IMR-90 (cell line): ENCODE data around the gene ZNF776. TPM values are rescaled to one million over a fixed set of nuclear protein-coding genes. Genes with fewer than 3 reads are reported as not detected.

ENCODE experiments used
- ATAC-seq: fragments of 200-7000 bp; cut with Tn5 transposase; 2 replicates; pipeline ENCODE4 v1.9.1; 2020; ENCODE audit warnings: low read depth, mild to moderate bottlenecking, moderate library complexity
- BruUV-seq: library from RNA; stranded (reverse); fragments of 400-500 nt; replicated peaks from 2 replicates; lab custom pipeline; 2021; lab: Mats Ljungman, UMichigan
- CTCF ChIA-PET: fragments of 300-600 bp; formaldehyde crosslinking; extraction: SDS; loops from one replicate; lab custom pipeline; 2021; ENCODE audit warnings: antibody characterized with exemption; lab: Yijun Ruan, JAX
- POLR2A ChIA-PET: fragments of 300-600 bp; sonication (Branson Sonifier 250); formaldehyde crosslinking; loops from one replicate; lab custom pipeline; 2022; ENCODE audit warnings: antibody characterized with exemption; ENCODE audit not compliant: unreplicated experiment; lab: Charles Lee
- DNase-seq: peaks from one replicate; pipeline ENCODE4 v3.0.0; 2013
- H2AFZ ChIP-seq: replicated peaks from 2 replicates; pipeline ENCODE3; 2013; ENCODE audit warnings: low read length, mild to moderate bottlenecking; ENCODE audit not compliant: poor library complexity
- H2AK5ac ChIP-seq: 2 replicates; pipeline ENCODE4 v1.6.1; 2013; ENCODE audit warnings: low read depth, low read length, inconsistent platforms
- H2AK9ac ChIP-seq: replicated peaks from 2 replicates; pipeline ENCODE3; 2013; ENCODE audit warnings: mild to moderate bottlenecking, low read depth, low read length, moderate library complexity; ENCODE audit not compliant: poor library complexity
- H2BK120ac ChIP-seq: 2 replicates; pipeline ENCODE4 v1.6.1; 2013; ENCODE audit warnings: low read depth, low read length, inconsistent platforms
- H2BK15ac ChIP-seq: 3 replicates; pipeline ENCODE4 v1.6.1; 2013; ENCODE audit warnings: low read depth, low read length, inconsistent platforms
- H2BK20ac ChIP-seq: 2 replicates; pipeline ENCODE4 v1.6.1; 2013; ENCODE audit warnings: low read depth, mild to moderate bottlenecking, inconsistent platforms, low read length, moderate library complexity
- H2BK5ac ChIP-seq: 2 replicates; pipeline ENCODE4 v1.6.1; 2013; ENCODE audit warnings: mild to moderate bottlenecking, low read depth, low read length, inconsistent platforms; ENCODE audit not compliant: poor library complexity, severe bottlenecking
- H3K14ac ChIP-seq: replicated peaks from 2 replicates; pipeline ENCODE4 v1.6.1; 2013; ENCODE audit warnings: low read depth, low read length, inconsistent platforms
- H3K18ac ChIP-seq: 2 replicates; pipeline ENCODE4 v1.6.1; 2013; ENCODE audit warnings: low read depth, low read length, control low read depth
- H3K23ac ChIP-seq: 2 replicates; pipeline ENCODE4 v1.6.1; 2013; ENCODE audit warnings: low read depth, low read length, inconsistent platforms
- H3K27ac ChIP-seq: 2 replicates; pipeline ENCODE4 v1.5.1; 2013; ENCODE audit warnings: mild to moderate bottlenecking, control low read depth, low read length; ENCODE audit not compliant: insufficient read depth
- H3K27me3 ChIP-seq: 2 replicates; pipeline ENCODE4 v1.6.1; 2013; ENCODE audit warnings: low read length; ENCODE audit not compliant: control insufficient read depth, insufficient read depth
- H3K36me3 ChIP-seq: 2 replicates; pipeline ENCODE4 v1.6.1; 2013; ENCODE audit warnings: low read length, mixed read lengths; ENCODE audit not compliant: control insufficient read depth, insufficient read depth
- H3K4ac ChIP-seq: 2 replicates; pipeline ENCODE4 v1.6.1; 2013; ENCODE audit warnings: low read depth, low read length, inconsistent platforms
- H3K4me1 ChIP-seq: 2 replicates; pipeline ENCODE4 v1.6.1; 2013; ENCODE audit warnings: low read length, mixed read lengths; ENCODE audit not compliant: control insufficient read depth, insufficient read depth
- H3K4me2 ChIP-seq: 2 replicates; pipeline ENCODE4 v1.6.1; 2013; ENCODE audit warnings: low read depth, mild to moderate bottlenecking, control low read depth, low read length, moderate library complexity
- H3K4me3 ChIP-seq: 2 replicates; pipeline ENCODE4 v1.5.1; 2013; ENCODE audit warnings: low read depth, mild to moderate bottlenecking, control low read depth, low read length, moderate library complexity; ENCODE audit not compliant: insufficient read depth
- H3K56ac ChIP-seq: 2 replicates; pipeline ENCODE4 v1.6.1; 2013; ENCODE audit warnings: low read length, inconsistent platforms; ENCODE audit not compliant: insufficient read depth; ENCODE audit errors: extremely low read depth
- H3K79me1 ChIP-seq, 2 experiments: 2 replicates each; pipeline ENCODE4 v1.6.1; 2013; ENCODE audit warnings: low read length in 2 of 2, inconsistent platforms in 1 of 2, low read depth in 1 of 2
- H3K9ac ChIP-seq: 2 replicates; pipeline ENCODE4 v1.6.1; 2013; ENCODE audit warnings: low read depth, low read length, control low read depth
- H3K9me1 ChIP-seq: 2 replicates; pipeline ENCODE4 v1.6.1; 2013; ENCODE audit warnings: low read length, inconsistent platforms; ENCODE audit not compliant: insufficient read depth
- H3K9me3 ChIP-seq: 2 replicates; pipeline ENCODE4 v1.6.1; 2013; ENCODE audit warnings: low read length; ENCODE audit not compliant: control insufficient read depth, insufficient read depth
- H4K20me1 ChIP-seq: 2 replicates; pipeline ENCODE4 v1.6.1; 2013; ENCODE audit warnings: low read length, inconsistent platforms; ENCODE audit not compliant: insufficient read depth
- H4K5ac ChIP-seq: 2 replicates; pipeline ENCODE4 v1.6.1; 2013; ENCODE audit warnings: mild to moderate bottlenecking, low read depth, low read length, control low read depth
- H4K8ac ChIP-seq, 2 experiments: 2 replicates each; pipeline ENCODE4 v1.6.1; 2013; ENCODE audit warnings: low read depth in 2 of 2, low read length in 2 of 2, control low read depth in 1 of 2, inconsistent platforms in 1 of 2
- H4K91ac ChIP-seq: 2 replicates; pipeline ENCODE4 v1.6.1; 2013; ENCODE audit warnings: low read depth, low read length, inconsistent platforms; ENCODE audit not compliant: insufficient read depth
- CHD1 ChIP-seq: IDR thresholded peaks from 2 replicates; pipeline ENCODE4 v1.6.1; 2012; ENCODE audit warnings: low read depth, low read length, improper control_type of control experiment
- WGBS, 2 experiments: methylation state at CpG; one replicate each; pipeline versions ENCODE4 v1.1.5 to v1.1.7; 2013; ENCODE audit warnings: missing lambda C conversion rate in 2 of 2; ENCODE audit not compliant: insufficient read length in 1 of 2; ENCODE audit errors: extremely low coverage in 2 of 2; 5-methylcytosine and 5-hydroxymethylcytosine counted together
- dilution Hi-C: fragments of 300-500 bp; cut with HindIII; formaldehyde crosslinking; loops from one replicate; pipeline ENCODE4 v1.14.3; 2018; ENCODE audit warnings: low sequenced_read_pairs; ENCODE audit not compliant: unreplicated experiment
- in situ Hi-C: fragments of 300-500 bp; cut with MboI; formaldehyde crosslinking; loops from 3 replicates; pipeline ENCODE4 v1.14.3; 2019; ENCODE audit warnings: low sequenced_read_pairs, inconsistent platforms, mixed read lengths
- intact Hi-C: fragments of 100-400 bp; cut with micrococcal nuclease; formaldehyde crosslinking; loops from 2 replicates; pipeline ENCODE4 v1.10.0; 2022
- polyA plus RNA-seq, 3 experiments: library from polyadenylated mRNA; depleted of rRNA; stranded (reverse); fragments of >200 nt; gene quantifications; 2 replicates each; pipeline ENCODE4 v1.2.3, GENCODE V29; 2012; ENCODE audit warnings: low replicate concordance in 1 of 3
- total RNA-seq: library from RNA; depleted of rRNA; stranded (reverse); fragments of >200 nt; gene quantifications from 2 replicates; pipeline ENCODE4 v1.2.3, GENCODE V29; 2012

Gene ZNF776
- total and polyA plus RNA-seq, 2 of the 4 experiments (the other 2 are of a cell fraction), result 4.3 to 14.3 TPM

- Histone ChIP-seq H4K8ac (no peak overlapping the region), H3K4me1 (no peaks in the 10 kb centered on the region), H4K5ac (no peak overlapping the region), H4K91ac (no peak overlapping the region), H2AFZ (no peak overlapping the region), H2AK9ac (no peak overlapping the region), H4K20me1 (no peaks in the 10 kb centered on the region), H3K9me3 (peaks cover 45% of the 10 kb centered on the region), H3K56ac (no peak overlapping the region), H3K23ac (no peak overlapping the region), H3K4me2 (no peak overlapping the region), H3K4me3 (no peak overlapping the region), H3K18ac (no peak overlapping the region), H3K27ac (no peak overlapping the region), H3K4ac (no peak overlapping the region), H3K36me3 (peaks cover 74% of the 10 kb centered on the region), H2BK15ac (no peak overlapping the region), H2BK5ac (no peak overlapping the region), H2BK120ac (no peak overlapping the region), H2AK5ac (no peak overlapping the region), H3K14ac (no peak overlapping the region), H3K9ac (no peak overlapping the region), H3K79me1 (peaks cover 32 to 33% of the 10 kb centered on the region in 2 experiments), H3K9me1 (peaks cover 3% of the 10 kb centered on the region; the same call in 1 of the 2 replicates), H2BK20ac (no peak overlapping the region), H3K27me3 (no peaks in the 10 kb centered on the region)
- in situ Hi-C loops, result no loop called here
- no TSS peak for BruUV-seq
- no peak for ATAC-seq
- no peak for DNase-seq
- dilution Hi-C loops, result no loop called here
- intact Hi-C loops, result no loop called here
- no peak for TF ChIP-seq CHD1
- no CpG with 5 or more reads among the region's 4 CpGs for WGBS, 2 experiments
- ChIA-PET POLR2A (no interaction called here), CTCF (no interaction called here)
Observed at GRCh38 chr19:57755031-57755430, 8.4 kb downstream of the ZNF776 start.
